HG02981 (cell line): Measurements from ENCODE around the gene TMEM250.

ENCODE experiments used
- ATAC-seq: cut with Tn5 transposase; IDR thresholded peaks from one replicate; pipeline ENCODE4 v1.9.1; 2021; ENCODE audit warnings: mild to moderate bottlenecking, moderate library complexity; ENCODE audit not compliant: unreplicated experiment

The TMEM250 gene

DNA sequence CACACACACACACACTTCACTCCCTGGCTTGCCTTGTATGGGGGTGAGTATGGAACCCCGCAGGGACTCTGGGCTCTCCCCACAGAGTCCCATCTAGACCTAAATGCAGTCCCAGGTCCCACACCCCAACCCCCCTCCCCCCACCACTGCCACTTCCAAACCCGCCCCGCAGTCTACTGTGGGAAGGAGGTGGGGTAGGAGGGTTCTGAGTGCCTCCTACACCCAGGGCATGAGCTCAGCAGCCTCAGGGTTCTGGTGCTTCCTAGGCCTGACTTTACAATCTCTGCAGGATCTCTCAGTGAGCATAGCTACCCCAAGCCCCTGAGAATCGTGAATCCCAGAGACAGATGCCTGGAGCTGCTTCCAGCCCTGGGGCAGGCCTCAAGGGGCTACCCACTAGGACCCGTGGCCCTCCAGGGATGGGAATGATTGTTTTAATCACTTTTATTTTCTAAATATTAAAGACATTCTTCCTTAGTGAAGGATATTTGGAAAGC lies 22.1 kb downstream of the TMEM250 start:
- no peak for ATAC-seq

DNA sequence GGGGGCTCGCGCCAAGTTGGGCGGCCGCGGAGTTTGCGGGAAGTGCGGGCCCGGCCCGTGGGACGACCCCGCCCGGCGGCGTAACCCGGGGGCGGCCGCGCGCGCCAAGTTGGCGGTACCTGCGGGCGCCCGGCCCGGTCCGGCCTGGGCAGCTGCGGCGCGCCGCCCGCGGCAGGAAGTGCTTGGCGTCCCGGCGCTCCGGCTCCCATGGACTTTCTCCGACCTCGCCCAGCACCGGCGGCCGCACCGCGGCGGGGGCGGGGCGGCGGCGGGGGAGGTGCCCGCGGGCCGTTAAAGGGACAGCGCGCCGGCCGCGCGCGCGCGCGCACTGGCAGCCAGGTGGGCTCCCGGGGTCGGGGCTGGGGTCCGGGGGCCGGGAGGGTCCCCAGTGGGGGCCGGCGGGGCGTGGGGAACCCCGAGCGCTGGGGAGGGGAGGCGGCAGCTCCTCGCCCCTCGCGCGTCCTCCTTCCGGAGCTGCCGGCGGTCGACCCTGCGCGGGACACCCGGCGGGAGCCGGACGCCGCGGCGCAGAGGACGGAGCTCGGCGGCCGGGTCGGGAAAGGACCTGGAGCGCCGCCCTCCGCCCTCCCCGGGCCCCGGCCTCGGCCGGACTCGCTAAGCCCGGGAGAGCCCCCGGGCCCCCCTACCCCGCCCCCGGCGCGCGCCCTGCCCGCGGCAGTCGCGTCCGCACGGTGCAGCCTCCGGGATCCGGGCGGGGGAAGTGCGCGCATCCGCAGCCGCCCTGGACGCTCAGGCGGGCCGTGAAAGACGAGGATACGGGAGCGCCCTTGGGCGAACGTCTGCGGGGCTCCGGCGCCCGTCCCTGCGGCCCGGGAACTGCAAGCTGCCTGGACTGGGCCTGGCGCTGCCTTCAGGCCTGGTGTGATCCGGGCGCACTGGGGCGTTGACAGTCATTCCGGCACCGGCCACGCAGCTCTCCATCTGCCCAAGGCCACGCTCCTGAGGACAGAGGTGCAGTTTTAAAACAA lies 23.3 kb downstream of the TMEM250 start, which contains the start of gene NACC2:
Gene NACC2 (minus strand): TSS at position 220 of the 989 bp plus-strand sequence. CDS start 44,768 bp downstream, outside the sequence.
- no peak for ATAC-seq

GRCh38 chr9:136093995-136094881 lies 24.4 kb downstream of the TMEM250 start:
- no peak for ATAC-seq

DNA sequence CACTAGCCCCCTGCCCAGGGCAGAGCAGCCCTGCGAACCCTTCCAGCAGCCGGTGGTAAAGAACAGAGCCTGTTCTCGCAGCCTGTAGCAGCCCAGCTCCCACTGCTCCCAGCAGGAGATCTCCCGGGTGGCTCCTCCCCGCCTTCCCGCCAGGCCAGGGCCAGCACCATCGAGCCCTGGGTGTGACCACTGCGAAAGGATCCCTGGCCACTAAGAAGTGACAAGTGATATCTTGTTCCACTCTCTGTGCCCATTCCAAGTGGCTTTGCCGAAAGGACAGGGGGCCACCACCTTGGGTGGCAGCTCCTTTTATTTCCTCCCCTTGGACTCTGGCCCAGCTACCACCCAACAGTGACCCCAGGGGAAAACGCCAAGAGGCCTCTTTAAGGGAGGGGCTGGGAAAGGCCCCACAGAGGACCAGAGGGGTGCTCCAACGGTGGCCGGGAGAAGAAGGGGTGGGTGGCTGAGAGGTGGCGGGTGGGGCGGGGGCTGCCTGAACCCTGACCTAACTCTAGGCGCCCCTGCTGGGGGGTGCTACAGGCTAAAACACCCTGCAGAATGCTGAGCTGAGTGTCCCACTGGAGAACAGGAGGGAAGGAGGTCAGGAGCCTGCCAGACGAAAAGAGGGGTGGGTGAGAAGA lies 25.2 kb downstream of the TMEM250 start:
- ATAC-seq = no peak

- ATAC-seq = no peak
These were observed 25.9 kb downstream of the TMEM250 start for GRCh38 chr9:136092741-136093140.

DNA sequence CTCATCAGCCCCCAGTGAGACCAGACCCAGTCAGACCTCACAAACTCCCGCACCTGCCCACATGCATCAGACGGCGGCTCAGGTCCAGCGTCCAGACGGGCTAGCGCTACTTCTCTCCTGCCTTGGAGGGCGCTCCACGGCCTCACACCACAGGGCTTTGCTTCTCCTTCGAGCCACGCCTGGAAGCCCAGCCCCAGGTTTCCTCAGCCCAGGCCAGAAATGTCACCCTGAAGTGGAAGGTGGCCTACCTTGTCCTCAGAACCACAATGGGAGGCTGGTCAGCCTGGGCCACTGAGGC lies 26.4 kb downstream of the TMEM250 start:
- ATAC-seq = no peak

DNA sequence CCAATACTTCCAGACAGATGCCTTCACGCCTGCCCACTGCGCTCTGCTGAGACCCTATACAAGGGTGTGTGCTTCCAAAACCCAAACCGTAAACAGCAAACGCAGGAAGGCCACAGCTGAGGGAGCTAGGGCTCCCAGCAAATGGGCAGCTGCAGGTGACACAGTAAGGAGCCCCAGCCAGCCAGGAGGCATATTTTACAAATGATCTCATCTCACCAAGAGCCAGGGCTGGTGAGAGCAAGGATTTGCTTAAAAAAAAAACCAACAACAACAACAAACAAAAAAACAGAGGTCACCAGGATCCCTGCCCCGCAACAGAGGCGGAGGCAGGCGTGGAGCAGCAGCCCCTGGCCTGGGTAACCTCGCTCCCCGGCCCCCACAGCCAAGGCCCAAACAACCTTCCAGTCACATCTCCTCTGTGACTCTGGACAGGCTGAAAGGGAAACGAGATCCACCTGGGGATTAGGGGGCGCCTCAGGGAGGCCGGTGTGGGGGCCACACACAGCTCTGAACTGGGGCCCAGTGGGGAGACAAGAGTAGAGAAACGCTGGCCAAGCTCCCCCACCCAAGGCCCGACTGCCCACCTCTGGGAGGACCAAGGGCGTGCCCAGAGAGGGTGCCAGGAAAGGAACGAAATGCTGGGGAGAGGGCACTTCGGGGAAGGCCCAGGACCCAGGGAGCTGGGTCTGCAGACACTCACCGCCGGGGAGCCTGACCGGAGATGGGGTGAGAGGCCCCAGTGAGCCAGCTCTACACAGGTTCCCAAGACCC lies 26.9 kb downstream of the TMEM250 start:
- ATAC-seq = no peak

- ATAC-seq = no peak
These were observed 27.7 kb downstream of the TMEM250 start for GRCh38 chr9:136090768-136091581.

- no peak for ATAC-seq
These were observed 28.5 kb downstream of the TMEM250 start for GRCh38 chr9:136090056-136090735.

GRCh38 chr9:136089697-136090045 lies 29.0 kb downstream of the TMEM250 start:
- no peak for ATAC-seq

GRCh38 chr9:136088939-136089696 lies 29.6 kb downstream of the TMEM250 start:
- ATAC-seq = no peak

- no peak for ATAC-seq
These were observed 30.2 kb downstream of the TMEM250 start for GRCh38 chr9:136088481-136088938.

DNA sequence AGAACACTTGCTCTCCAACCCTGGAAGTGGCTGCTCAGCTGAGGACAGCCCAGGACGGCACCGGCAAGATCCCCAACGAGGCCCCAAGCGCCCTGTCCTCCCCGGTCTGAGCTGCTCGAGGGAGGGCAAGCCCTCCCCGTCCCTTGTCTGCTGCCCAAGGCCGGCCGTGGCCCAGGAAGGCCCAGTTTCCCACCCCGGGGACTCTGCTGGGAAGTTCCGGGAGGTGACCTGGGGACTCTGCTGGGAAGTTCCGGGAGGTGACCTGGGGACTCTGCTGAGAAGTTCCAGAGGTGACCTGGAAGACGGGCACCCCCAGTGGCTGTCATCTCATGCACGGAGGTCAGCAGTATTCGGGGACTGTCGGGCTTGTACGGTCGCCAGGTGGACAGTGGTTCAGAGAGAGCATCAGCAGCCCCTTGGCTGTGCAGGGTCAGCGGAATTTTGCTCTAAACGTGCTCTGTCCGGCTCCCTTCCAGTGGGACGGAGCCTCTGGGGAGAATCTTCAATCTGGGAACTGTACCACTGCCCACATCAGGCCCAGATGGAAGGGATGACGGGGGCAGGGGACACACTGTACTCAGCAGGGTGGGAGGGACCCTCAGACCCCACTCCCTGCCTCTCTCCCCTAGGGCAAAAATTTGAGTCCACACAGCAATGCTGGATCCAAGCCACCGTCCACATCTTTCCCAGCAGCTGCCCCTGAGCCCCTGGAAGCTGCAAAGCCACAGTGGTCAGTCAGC lies 30.8 kb downstream of the TMEM250 start:
- no peak for ATAC-seq

- no peak for ATAC-seq
These were observed 31.5 kb downstream of the TMEM250 start for GRCh38 chr9:136086951-136087740.

GRCh38 chr9:136086213-136086881 lies 32.3 kb downstream of the TMEM250 start:
- no peak for ATAC-seq

GRCh38 chr9:136085815-136086212 lies 32.9 kb downstream of the TMEM250 start:
- ATAC-seq = no peak
